ENCODE data around the gene GOLGA6L1.

DNA sequence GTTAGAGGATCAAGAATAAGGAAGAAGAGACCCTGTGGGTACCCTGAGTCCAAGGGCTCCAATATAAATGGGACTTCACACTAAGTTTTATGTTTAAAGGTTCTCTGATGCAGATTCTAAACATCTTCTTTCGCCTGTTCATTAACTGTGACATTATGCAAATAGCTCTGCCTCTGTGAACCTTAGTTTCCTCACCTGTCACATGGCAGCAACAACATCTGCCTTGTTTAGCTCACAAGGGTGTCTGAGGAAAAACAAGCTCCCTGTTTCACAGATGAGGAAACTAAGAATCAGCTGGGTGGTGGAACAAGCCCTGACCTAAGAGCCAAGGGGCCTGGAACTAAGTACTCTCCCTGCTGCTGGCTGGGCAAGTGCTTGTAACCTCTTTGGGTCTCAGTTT, 40.8 kb downstream of the GOLGA6L1 start:
- TF ChIP-seq, protein P1, sequence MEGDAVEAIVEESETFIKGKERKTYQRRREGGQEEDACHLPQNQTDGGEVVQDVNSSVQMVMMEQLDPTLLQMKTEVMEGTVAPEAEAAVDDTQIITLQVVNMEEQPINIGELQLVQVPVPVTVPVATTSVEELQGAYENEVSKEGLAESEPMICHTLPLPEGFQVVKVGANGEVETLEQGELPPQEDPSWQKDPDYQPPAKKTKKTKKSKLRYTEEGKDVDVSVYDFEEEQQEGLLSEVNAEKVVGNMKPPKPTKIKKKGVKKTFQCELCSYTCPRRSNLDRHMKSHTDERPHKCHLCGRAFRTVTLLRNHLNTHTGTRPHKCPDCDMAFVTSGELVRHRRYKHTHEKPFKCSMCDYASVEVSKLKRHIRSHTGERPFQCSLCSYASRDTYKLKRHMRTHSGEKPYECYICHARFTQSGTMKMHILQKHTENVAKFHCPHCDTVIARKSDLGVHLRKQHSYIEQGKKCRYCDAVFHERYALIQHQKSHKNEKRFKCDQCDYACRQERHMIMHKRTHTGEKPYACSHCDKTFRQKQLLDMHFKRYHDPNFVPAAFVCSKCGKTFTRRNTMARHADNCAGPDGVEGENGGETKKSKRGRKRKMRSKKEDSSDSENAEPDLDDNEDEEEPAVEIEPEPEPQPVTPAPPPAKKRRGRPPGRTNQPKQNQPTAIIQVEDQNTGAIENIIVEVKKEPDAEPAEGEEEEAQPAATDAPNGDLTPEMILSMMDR (IDR thresholded peaks at IDR 0.05): no peak
- TF ChIP-seq POLR2A (IDR thresholded peaks at IDR 0.05): no peak

All from testis (tissue), 2 donors.